IPS-15b (cell line): Measurements from ENCODE around the gene THBS2.

Experiments
- H3K27me3 ChIP-seq: one replicate; pipeline ENCODE4 v1.6.1; 2013; ENCODE audit warnings: low read length; ENCODE audit not compliant: control insufficient read depth, insufficient read depth
- H3K36me3 ChIP-seq: one replicate; pipeline ENCODE4 v1.6.1; 2013; ENCODE audit warnings: low read length; ENCODE audit not compliant: control insufficient read depth, insufficient read depth
- H3K4me1 ChIP-seq: one replicate; pipeline ENCODE4 v1.6.1; 2013; ENCODE audit warnings: mild to moderate bottlenecking, low read length; ENCODE audit not compliant: control insufficient read depth, insufficient read depth
- H3K4me3 ChIP-seq: one replicate; pipeline ENCODE4 v1.5.1; 2013; ENCODE audit warnings: low read depth, low read length
- H3K9ac ChIP-seq: one replicate; pipeline ENCODE4 v1.6.1; 2013; ENCODE audit warnings: low read depth, mild to moderate bottlenecking, low read length
- H3K9me3 ChIP-seq: one replicate; pipeline ENCODE4 v1.6.1; 2013; ENCODE audit warnings: mild to moderate bottlenecking, low read length; ENCODE audit not compliant: control insufficient read depth, insufficient read depth

The THBS2 gene

GRCh38 chr6:169213814-169214520, 39.7 kb downstream of the THBS2 start:
- H3K4me1 ChIP-seq, result no peaks in the 10 kb centered on the region
- H3K27me3 ChIP-seq, result no peaks in the 10 kb centered on the region
- no peak overlapping the region for H3K4me3 ChIP-seq
- H3K36me3 ChIP-seq, result peaks cover 3% of the 10 kb centered on the region
- H3K9me3 ChIP-seq, result no peaks in the 10 kb centered on the region
- no peak overlapping the region for H3K9ac ChIP-seq

- no peaks in the 10 kb centered on the region for H3K27me3 ChIP-seq
- peak overlapping the region; percentile 16 for H3K9ac ChIP-seq
- H3K4me3 ChIP-seq, result peak overlapping the region; percentile 18
- H3K4me1 ChIP-seq, result no peaks in the 10 kb centered on the region
- H3K9me3 ChIP-seq, result no peaks in the 10 kb centered on the region
- H3K36me3 ChIP-seq, result no peaks in the 10 kb centered on the region
These were observed 40.5 kb downstream of the THBS2 start for GRCh38 chr6:169212897-169213813.

GRCh38 chr6:169212436-169212835, 41.2 kb downstream of the THBS2 start:
- H3K36me3 ChIP-seq, result no peaks in the 10 kb centered on the region
- H3K27me3 ChIP-seq, result no peaks in the 10 kb centered on the region
- no peaks in the 10 kb centered on the region for H3K9me3 ChIP-seq
- H3K4me1 ChIP-seq, result no peaks in the 10 kb centered on the region
- H3K4me3 ChIP-seq, result no peak overlapping the region
- H3K9ac ChIP-seq, result no peak overlapping the region

GRCh38 chr6:169211881-169212280, 41.8 kb downstream of the THBS2 start:
- Histone ChIP-seq H3K4me1 (no peaks in the 10 kb centered on the region), H3K36me3 (no peaks in the 10 kb centered on the region), H3K9ac (no peak overlapping the region), H3K4me3 (no peak overlapping the region), H3K9me3 (no peaks in the 10 kb centered on the region), H3K27me3 (no peaks in the 10 kb centered on the region)

- Histone ChIP-seq H3K36me3 (no peaks in the 10 kb centered on the region), H3K4me1 (no peaks in the 10 kb centered on the region), H3K27me3 (no peaks in the 10 kb centered on the region), H3K9ac (no peak overlapping the region), H3K9me3 (no peaks in the 10 kb centered on the region), H3K4me3 (no peak overlapping the region)
These were observed 43.0 kb downstream of the THBS2 start for GRCh38 chr6:169210611-169211010.

GRCh38 chr6:169208011-169208410, 45.6 kb downstream of the THBS2 start:
- Histone ChIP-seq H3K9me3 (no peaks in the 10 kb centered on the region), H3K4me3 (no peak overlapping the region), H3K27me3 (no peaks in the 10 kb centered on the region), H3K36me3 (peaks cover 3% of the 10 kb centered on the region), H3K4me1 (no peaks in the 10 kb centered on the region), H3K9ac (no peak overlapping the region)

GRCh38 chr6:169207482-169207881, 46.2 kb downstream of the THBS2 start:
- no peaks in the 10 kb centered on the region for H3K27me3 ChIP-seq
- no peaks in the 10 kb centered on the region for H3K4me1 ChIP-seq
- H3K4me3 ChIP-seq, result no peak overlapping the region
- H3K9me3 ChIP-seq, result no peaks in the 10 kb centered on the region
- H3K36me3 ChIP-seq, result peaks cover 3% of the 10 kb centered on the region
- no peak overlapping the region for H3K9ac ChIP-seq

- no peaks in the 10 kb centered on the region for H3K27me3 ChIP-seq
- H3K9me3 ChIP-seq, result no peaks in the 10 kb centered on the region
- H3K36me3 ChIP-seq, result peaks cover 3% of the 10 kb centered on the region
- H3K4me3 ChIP-seq, result no peak overlapping the region
- no peaks in the 10 kb centered on the region for H3K4me1 ChIP-seq
- H3K9ac ChIP-seq, result no peak overlapping the region
These were observed 48.2 kb downstream of the THBS2 start for GRCh38 chr6:169205176-169206160.

GRCh38 chr6:169204167-169204566, 49.5 kb downstream of the THBS2 start:
- H3K9me3 ChIP-seq, result no peaks in the 10 kb centered on the region
- H3K36me3 ChIP-seq, result peaks cover 3% of the 10 kb centered on the region
- no peak overlapping the region for H3K4me3 ChIP-seq
- H3K27me3 ChIP-seq, result no peaks in the 10 kb centered on the region
- H3K9ac ChIP-seq, result no peak overlapping the region
- no peaks in the 10 kb centered on the region for H3K4me1 ChIP-seq

- Histone ChIP-seq H3K4me1 (no peaks in the 10 kb centered on the region), H3K36me3 (peaks cover 3% of the 10 kb centered on the region), H3K9ac (no peak overlapping the region), H3K9me3 (no peaks in the 10 kb centered on the region), H3K27me3 (no peaks in the 10 kb centered on the region), H3K4me3 (no peak overlapping the region)
These were observed 51.7 kb downstream of the THBS2 start for GRCh38 chr6:169201985-169202384.

GRCh38 chr6:169200893-169201514, 52.6 kb downstream of the THBS2 start:
- H3K9me3 ChIP-seq, result no peaks in the 10 kb centered on the region
- H3K27me3 ChIP-seq, result no peaks in the 10 kb centered on the region
- H3K9ac ChIP-seq, result no peak overlapping the region
- peaks cover 3% of the 10 kb centered on the region for H3K36me3 ChIP-seq
- no peaks in the 10 kb centered on the region for H3K4me1 ChIP-seq
- H3K4me3 ChIP-seq, result no peak overlapping the region
